Ovary (tissue), 3 donors: ENCODE results near the gene GATD1.

Source experiments
- POLR2A ChIP-seq: fragments of 450-650 bp; IDR thresholded peaks from one replicate; pipeline ENCODE4 v1.6.1; 2017; ENCODE audit warnings: antibody characterized with exemption, mild to moderate bottlenecking, moderate library complexity
- TF ChIP-seq, protein P1 (sequence below), 3 donors: fragments of 450-650 bp in 2 of 3; fragments of 200-600 bp in 1 of 3; IDR thresholded peaks; one replicate each; pipeline versions ENCODE4 v1.5.1 to v1.8.0; 2016 to 2022; ENCODE audit warnings: antibody characterized with exemption in 3 of 3, mild to moderate bottlenecking in 1 of 3
- donor health status: DM: no; HTN: no; CAD: no.

DNA sequence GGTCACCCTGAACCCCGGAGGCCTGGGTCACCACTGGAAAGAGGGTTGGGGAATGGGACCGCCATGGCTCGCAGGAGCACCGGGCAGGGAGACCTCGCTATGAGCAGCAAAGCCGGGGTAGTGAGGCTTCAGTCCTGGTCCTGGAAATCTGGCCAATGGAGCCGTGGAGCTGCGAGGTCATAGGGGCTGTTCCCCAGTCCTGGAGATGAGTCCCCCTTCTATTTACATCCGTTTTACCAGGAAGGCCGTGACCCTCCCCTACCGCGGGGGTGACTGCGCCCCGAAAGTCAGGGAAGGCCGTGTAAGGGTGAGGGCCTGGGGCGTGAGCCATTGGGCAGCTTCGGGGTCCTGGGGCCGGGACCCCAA is 27.3 kb upstream of the GATD1 start:
- TF ChIP-seq, protein P1, sequence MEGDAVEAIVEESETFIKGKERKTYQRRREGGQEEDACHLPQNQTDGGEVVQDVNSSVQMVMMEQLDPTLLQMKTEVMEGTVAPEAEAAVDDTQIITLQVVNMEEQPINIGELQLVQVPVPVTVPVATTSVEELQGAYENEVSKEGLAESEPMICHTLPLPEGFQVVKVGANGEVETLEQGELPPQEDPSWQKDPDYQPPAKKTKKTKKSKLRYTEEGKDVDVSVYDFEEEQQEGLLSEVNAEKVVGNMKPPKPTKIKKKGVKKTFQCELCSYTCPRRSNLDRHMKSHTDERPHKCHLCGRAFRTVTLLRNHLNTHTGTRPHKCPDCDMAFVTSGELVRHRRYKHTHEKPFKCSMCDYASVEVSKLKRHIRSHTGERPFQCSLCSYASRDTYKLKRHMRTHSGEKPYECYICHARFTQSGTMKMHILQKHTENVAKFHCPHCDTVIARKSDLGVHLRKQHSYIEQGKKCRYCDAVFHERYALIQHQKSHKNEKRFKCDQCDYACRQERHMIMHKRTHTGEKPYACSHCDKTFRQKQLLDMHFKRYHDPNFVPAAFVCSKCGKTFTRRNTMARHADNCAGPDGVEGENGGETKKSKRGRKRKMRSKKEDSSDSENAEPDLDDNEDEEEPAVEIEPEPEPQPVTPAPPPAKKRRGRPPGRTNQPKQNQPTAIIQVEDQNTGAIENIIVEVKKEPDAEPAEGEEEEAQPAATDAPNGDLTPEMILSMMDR (IDR thresholded peaks at IDR 0.05) = no peak
- TF ChIP-seq POLR2A = no peak
